Measurements from ENCODE around the gene LCN10.

LCN10 gene

DNA sequence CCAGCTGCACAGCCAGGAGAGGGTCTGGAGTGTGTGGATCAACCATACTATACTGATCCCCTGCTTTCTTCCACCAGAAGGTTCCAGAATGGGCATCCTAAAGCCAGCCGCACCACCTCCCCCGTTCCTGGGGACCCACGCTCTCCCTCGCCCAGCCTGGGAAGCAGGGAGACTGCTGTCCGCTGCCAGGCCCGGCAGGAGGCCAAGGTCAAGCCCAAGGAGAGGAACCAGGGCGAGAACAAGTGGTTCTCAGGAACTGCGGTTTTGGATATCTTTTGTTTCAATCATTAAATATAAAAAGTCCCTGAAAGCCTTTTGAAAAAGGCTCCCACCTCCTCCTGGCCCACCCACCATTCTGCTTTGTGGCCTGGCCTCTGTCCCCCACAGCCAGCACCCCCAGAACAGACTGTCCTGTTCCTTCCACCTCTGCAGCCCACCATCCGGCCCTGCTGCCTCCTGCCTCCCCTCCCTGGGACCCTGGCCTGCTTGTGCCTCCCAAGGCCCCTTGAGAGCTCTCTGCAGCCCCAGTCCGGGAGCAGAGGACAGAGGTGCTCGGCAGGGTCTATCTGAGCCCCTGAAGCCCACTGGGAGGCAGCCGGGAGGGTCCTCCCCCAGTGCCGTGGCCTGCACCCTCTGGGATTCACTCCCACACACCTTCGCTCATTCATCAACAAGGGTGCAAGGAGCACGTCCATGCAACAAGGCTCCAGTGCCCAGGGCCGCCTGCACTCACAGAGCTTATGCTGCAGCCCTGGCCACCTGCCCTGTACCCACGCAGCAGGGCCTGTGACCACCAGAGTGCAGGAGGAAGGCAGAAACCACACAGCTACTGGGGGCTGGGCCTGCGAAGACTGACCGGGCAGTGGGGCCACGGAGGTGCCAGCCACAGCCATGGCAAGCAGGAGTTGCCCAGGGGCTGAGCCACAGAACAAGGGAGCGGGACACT is 6.2 kb upstream of the LCN10 start:
- no peaks in the 10 kb centered on the region; the same call in 1 of the 2 replicates for H3K27me3 ChIP-seq (replicated peaks; ENCODE audit: control insufficient read depth, insufficient read depth, low read length)
- no peak overlapping the region for H3K4me3 ChIP-seq (replicated peaks; ENCODE audit: low read depth, low read length)
- no peaks in the 10 kb centered on the region for H3K36me3 ChIP-seq (ENCODE audit: control insufficient read depth, insufficient read depth, low read length)
- TF ChIP-seq, protein P1, sequence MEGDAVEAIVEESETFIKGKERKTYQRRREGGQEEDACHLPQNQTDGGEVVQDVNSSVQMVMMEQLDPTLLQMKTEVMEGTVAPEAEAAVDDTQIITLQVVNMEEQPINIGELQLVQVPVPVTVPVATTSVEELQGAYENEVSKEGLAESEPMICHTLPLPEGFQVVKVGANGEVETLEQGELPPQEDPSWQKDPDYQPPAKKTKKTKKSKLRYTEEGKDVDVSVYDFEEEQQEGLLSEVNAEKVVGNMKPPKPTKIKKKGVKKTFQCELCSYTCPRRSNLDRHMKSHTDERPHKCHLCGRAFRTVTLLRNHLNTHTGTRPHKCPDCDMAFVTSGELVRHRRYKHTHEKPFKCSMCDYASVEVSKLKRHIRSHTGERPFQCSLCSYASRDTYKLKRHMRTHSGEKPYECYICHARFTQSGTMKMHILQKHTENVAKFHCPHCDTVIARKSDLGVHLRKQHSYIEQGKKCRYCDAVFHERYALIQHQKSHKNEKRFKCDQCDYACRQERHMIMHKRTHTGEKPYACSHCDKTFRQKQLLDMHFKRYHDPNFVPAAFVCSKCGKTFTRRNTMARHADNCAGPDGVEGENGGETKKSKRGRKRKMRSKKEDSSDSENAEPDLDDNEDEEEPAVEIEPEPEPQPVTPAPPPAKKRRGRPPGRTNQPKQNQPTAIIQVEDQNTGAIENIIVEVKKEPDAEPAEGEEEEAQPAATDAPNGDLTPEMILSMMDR (IDR thresholded peaks at IDR 0.05; ENCODE audit: insufficient read depth, low read length, poor library complexity, severe bottlenecking): no peak
- DNase-seq (ENCODE audit: extremely low read depth, insufficient read length): no peak

DNA sequence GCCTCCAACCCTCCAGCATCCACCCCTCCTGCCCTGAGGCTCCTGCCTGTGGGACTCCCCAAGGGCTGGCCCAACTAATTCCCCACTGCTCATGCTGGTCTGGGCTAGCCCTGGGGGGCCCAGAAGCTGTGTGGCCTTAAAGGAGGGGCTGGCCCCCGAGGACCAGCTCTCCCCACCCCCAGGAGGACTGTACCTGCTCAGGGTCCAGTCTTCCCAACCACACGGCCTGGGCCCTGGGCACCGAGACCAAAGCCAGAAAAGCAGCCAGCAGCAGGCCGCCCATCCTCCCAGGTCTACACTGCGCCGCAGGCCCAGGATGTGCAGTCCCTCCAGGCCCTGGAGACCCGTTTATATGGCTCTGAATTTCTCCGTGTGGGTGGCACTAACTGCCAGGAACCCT is 5.5 kb upstream of the LCN10 start, which contains the start of gene LCN6:
TSS of gene LCN6 (minus strand) at position 325 of the 400 bp plus-strand sequence. CDS start at position 283, 42 bp downstream.
- H3K36me3 ChIP-seq (ENCODE audit: control insufficient read depth, insufficient read depth, low read length): no peaks in the 10 kb centered on the region
- no peak within 1 kb of the TSS for H3K4me3 ChIP-seq (replicated peaks; ENCODE audit: low read depth, low read length)
- H3K27me3 ChIP-seq (replicated peaks; ENCODE audit: control insufficient read depth, insufficient read depth, low read length): no peaks in the 10 kb centered on the region; the same call in 1 of the 2 replicates
- TF ChIP-seq, protein P1 (IDR thresholded peaks at IDR 0.05; ENCODE audit: insufficient read depth, low read length, poor library complexity, severe bottlenecking): no peak
- no peak for DNase-seq (ENCODE audit: extremely low read depth, insufficient read length)

GRCh38 chr9:136747161-136748060 is 4.7 kb upstream of the LCN10 start:
- TF ChIP-seq, protein P1 (IDR thresholded peaks at IDR 0.05; ENCODE audit: insufficient read depth, low read length, poor library complexity, severe bottlenecking): no peak

GRCh38 chr9:136746621-136747020 is 3.9 kb upstream of the LCN10 start:
- no peaks in the 10 kb centered on the region for H3K36me3 ChIP-seq (ENCODE audit: control insufficient read depth, insufficient read depth, low read length)
- TF ChIP-seq, protein P1 (IDR thresholded peaks at IDR 0.05; ENCODE audit: insufficient read depth, low read length, poor library complexity, severe bottlenecking): no peak
- DNase-seq (ENCODE audit: extremely low read depth, insufficient read length): no peak
- H3K27me3 ChIP-seq (replicated peaks; ENCODE audit: control insufficient read depth, insufficient read depth, low read length): no peaks in the 10 kb centered on the region; the same call in 1 of the 2 replicates
- H3K4me3 ChIP-seq (replicated peaks; ENCODE audit: low read depth, low read length): no peak overlapping the region

More at GRCh38 chr9:136747161-136748060, 4.7 kb upstream of the LCN10 start:
- no peaks in the 10 kb centered on the region for H3K36me3 ChIP-seq (ENCODE audit: control insufficient read depth, insufficient read depth, low read length)
- DNase-seq (ENCODE audit: extremely low read depth, insufficient read length): no peak
- H3K27me3 ChIP-seq (replicated peaks; ENCODE audit: control insufficient read depth, insufficient read depth, low read length): no peaks in the 10 kb centered on the region; the same call in 1 of the 2 replicates
- no peak overlapping the region for H3K4me3 ChIP-seq (replicated peaks; ENCODE audit: low read depth, low read length)

GRCh38 chr9:136746155-136746490 is 3.4 kb upstream of the LCN10 start:
- no peak overlapping the region for H3K4me3 ChIP-seq (replicated peaks; ENCODE audit: low read depth, low read length)
- DNase-seq (ENCODE audit: extremely low read depth, insufficient read length): no peak
- no peaks in the 10 kb centered on the region; the same call in 1 of the 2 replicates for H3K27me3 ChIP-seq (replicated peaks; ENCODE audit: control insufficient read depth, insufficient read depth, low read length)
- H3K36me3 ChIP-seq (ENCODE audit: control insufficient read depth, insufficient read depth, low read length): no peaks in the 10 kb centered on the region
- TF ChIP-seq, protein P1 (IDR thresholded peaks at IDR 0.05; ENCODE audit: insufficient read depth, low read length, poor library complexity, severe bottlenecking): no peak
